Measurements from ENCODE around the gene MSL3.

- TF ChIP-seq, protein P1, sequence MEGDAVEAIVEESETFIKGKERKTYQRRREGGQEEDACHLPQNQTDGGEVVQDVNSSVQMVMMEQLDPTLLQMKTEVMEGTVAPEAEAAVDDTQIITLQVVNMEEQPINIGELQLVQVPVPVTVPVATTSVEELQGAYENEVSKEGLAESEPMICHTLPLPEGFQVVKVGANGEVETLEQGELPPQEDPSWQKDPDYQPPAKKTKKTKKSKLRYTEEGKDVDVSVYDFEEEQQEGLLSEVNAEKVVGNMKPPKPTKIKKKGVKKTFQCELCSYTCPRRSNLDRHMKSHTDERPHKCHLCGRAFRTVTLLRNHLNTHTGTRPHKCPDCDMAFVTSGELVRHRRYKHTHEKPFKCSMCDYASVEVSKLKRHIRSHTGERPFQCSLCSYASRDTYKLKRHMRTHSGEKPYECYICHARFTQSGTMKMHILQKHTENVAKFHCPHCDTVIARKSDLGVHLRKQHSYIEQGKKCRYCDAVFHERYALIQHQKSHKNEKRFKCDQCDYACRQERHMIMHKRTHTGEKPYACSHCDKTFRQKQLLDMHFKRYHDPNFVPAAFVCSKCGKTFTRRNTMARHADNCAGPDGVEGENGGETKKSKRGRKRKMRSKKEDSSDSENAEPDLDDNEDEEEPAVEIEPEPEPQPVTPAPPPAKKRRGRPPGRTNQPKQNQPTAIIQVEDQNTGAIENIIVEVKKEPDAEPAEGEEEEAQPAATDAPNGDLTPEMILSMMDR (IDR thresholded peaks at IDR 0.05; ENCODE audit: low read depth, low read length): no peak
- TF ChIP-seq EZH2phosphoT487 (IDR thresholded peaks at IDR 0.05; ENCODE audit: low read depth): no peak
Measured at GRCh38 chrX:11764602-11765067, 6.6 kb downstream of the MSL3 start.

Data from OCI-LY3 (cell line).